Fibroblast of mammary gland (primary cell): Measurements from ENCODE around the gene HORMAD2.
"Not testable (repeated sequence)": the region's sequence is repeated elsewhere in the genome, so short reads cannot be mapped to it uniquely, and the experiment has no call there.

Experiments
- DNase-seq: peaks from one replicate; pipeline ENCODE4 v3.0.0-alpha.2; 2010; ENCODE audit warnings: low read depth
- H3K4me3 ChIP-seq: 2 replicates; pipeline ENCODE4 v1.5.1; 2011; ENCODE audit warnings: low read depth, mild to moderate bottlenecking, low read length, moderate library complexity; ENCODE audit not compliant: control insufficient read depth
- CTCF ChIP-seq: conservative IDR thresholded peaks from 2 replicates; pipeline ENCODE4 v1.5.1; 2011; ENCODE audit warnings: low read depth, low read length, inconsistent platforms; ENCODE audit not compliant: control insufficient read depth, insufficient read depth

HORMAD2 gene

GRCh38 chr22:30210235-30210909 is 130.1 kb downstream of the HORMAD2 start:
- no peak for TF ChIP-seq CTCF
- H3K4me3 ChIP-seq, result no peak overlapping the region
- peak; percentile 69 for DNase-seq

- H3K4me3 ChIP-seq, result no peak overlapping the region
- no peak for DNase-seq
- TF ChIP-seq CTCF, result no peak
Measured at GRCh38 chr22:30211124-30211820, 131.0 kb downstream of the HORMAD2 start.

DNA sequence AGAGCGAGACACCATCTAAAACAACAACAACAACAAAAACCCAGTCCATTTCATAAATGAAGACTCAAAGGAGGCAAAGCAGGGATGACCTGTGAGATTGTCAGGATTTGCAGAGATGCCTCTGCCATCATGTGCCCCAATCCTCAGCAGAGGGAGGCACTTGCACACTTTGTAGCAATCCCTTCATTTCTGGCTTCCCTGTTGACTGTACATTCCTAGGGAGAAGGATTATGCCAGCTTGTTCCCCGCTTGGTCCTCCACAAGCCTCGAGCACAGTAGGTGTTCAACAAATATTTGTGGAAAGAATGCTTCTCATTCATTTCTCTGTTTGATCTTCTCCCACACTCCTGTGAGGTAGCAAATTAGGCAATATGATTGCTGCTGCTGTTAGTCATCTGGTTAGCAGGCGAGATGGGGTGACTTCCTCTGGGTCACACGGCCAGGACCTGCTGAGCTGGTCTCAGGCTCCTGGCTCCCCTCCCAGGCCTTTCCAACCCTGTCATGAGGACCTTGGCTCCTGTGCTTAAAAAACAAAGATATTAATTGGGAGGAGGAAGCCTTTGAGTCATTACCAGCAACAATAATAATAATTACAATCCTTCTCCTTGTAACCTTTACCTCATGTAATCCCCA is 132.2 kb downstream of the HORMAD2 start:
- peak; percentile 98 for DNase-seq
- no peak overlapping the region for H3K4me3 ChIP-seq
- TF ChIP-seq CTCF, result no peak

DNA sequence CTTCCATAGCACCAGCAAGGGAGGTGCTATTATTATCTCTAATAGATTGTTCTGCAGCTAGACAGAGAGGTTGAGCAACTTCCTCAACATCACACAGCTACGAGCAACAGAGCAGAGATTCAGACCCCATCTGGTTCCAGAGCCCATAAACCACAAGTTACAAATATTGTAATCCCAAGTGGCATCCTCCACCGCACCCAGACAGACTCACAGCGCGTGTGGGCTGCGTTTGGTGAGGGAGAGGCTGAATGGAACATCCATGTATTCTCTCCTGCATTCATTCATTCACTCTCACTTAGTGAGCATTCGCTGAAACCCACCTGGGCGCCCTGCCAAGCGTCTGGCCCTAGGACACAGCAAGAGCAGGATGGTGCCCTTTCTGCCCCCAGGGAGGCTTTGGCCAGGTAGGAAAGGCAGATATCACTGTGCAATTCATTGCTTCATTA is 132.8 kb downstream of the HORMAD2 start:
- H3K4me3 ChIP-seq, result no peak overlapping the region
- DNase-seq, result peak; percentile 96
- TF ChIP-seq CTCF, result no peak

DNA sequence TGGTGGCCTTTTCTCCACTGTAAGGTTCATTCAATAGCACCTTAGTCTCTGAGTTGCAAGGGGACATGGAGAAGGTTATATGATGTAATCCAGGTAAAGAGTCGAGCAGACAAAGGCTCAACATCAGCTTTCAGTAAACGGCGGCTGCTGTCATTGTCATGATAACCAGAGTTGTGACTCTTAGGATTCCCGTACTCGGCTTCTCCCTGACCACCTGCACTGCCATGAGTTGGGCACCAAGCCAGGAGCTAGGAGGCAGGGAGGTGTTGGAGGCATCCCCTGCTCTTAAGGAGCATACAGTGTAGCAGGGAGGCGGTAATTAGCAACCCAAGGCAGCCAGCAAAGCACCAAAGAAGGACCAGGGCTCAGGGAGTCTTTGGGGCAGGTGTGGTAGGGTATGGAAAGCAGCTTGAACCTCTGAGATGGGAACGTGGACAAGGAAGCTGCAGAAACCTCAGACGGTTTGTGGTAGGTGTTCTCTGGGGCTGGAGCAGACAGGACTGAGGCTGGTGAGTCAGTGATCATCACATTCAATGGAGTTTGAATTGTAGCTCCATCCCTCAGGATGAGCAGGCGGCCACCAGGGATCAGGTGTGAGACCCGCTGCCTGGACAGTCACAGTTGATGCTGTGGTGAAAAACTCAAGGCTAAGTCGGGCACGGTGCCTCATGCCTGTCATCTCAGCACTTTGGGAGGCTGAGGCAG is 134.6 kb downstream of the HORMAD2 start:
- no peak overlapping the region for H3K4me3 ChIP-seq
- no peak for DNase-seq
- no peak for TF ChIP-seq CTCF

GRCh38 chr22:30216272-30216671 is 136.0 kb downstream of the HORMAD2 start:
- H3K4me3 ChIP-seq, DNase-seq: not testable (repeated sequence)

DNA sequence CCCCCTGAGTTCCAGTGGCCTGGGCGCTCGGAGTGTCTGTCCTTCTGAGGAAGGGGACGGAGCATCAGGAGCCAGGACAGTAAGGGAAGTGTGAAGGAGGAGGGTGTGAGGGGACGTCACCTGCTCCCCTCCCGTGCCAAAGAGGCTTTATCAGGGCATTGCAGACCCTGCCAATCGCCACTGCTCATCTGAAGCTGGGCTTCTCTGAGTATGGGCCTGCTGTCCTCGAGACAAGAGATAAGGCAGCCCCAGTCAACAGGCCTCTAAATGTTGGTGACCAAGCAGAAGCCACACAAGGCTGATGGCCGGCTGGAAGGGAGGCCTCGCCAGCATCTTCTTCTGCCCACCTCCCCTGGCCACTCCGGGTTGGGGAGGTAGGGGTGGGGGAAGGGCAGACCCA is 136.4 kb downstream of the HORMAD2 start:
- H3K4me3 ChIP-seq, result no peak overlapping the region
- DNase-seq, result no peak

More for the DNA sequence above, 136.4 kb downstream of the HORMAD2 start:
- TF ChIP-seq CTCF, result no peak
